NCI-H1048 (cell line): ENCODE data around the gene NOCT.
A peak's percentile ranks its signal among the peaks of the same experiment; 100 is the strongest.
"Not testable (repeated sequence)": the region's sequence is repeated elsewhere in the genome, so short reads cannot be mapped to it uniquely, and the experiment has no call there.

Experiments
- DNase-seq: peaks from one replicate; lab custom pipeline; 2025; lab: John Stamatoyannopoulos, UW

NOCT gene, protein sequence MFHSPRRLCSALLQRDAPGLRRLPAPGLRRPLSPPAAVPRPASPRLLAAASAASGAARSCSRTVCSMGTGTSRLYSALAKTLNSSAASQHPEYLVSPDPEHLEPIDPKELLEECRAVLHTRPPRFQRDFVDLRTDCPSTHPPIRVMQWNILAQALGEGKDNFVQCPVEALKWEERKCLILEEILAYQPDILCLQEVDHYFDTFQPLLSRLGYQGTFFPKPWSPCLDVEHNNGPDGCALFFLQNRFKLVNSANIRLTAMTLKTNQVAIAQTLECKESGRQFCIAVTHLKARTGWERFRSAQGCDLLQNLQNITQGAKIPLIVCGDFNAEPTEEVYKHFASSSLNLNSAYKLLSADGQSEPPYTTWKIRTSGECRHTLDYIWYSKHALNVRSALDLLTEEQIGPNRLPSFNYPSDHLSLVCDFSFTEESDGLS

GRCh38 chr4:139015269-139015947 lies at the start of gene NOCT:
Gene NOCT, plus strand, starts transcription at chr4:139015781. Its CDS starts 201 bp downstream, at chr4:139015982.
- DNase-seq: peak; percentile 54

GRCh38 chr4:138967313-138967712 lies 48.3 kb upstream of the NOCT start:
- no peak for DNase-seq

DNA sequence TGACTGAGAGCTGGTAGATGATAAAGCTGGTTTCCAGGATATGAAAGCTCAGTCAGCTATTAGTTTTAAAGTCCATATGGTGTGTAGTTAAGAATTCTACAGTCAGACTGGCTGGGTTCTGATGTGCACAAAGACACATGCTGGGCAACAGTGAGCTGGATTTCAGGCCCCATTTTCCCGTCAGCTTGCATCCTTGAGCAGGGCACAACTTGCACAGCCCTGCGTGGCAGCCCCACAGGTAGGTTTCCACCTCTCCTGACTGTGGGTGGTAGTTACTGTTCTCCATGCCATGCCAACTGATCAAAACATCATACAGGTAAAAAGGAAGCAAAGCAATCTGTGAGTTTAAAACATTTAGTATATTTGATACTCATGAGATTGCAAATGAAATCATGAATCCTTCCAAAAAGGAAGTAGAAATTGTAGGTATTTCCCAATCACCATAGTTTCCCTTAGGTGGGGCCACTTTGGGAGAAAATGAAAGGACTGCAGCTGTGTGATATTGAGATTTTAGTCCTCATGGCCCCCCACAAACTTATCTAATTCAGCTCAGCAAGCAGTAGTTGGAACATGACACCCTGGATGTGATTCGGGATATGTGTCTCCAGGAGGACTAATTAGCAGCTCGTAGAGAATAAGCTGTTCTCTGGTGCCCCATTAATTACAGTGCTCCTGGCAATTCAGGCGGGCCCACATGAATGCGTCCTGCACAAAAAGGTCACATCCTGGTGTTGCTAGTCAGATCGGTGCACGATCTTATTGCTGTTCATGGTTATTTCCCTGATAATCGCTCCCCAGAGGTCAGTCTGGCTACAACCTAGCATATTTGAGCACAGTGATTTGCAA lies 42.4 kb upstream of the NOCT start:
- no peak for DNase-seq

DNA sequence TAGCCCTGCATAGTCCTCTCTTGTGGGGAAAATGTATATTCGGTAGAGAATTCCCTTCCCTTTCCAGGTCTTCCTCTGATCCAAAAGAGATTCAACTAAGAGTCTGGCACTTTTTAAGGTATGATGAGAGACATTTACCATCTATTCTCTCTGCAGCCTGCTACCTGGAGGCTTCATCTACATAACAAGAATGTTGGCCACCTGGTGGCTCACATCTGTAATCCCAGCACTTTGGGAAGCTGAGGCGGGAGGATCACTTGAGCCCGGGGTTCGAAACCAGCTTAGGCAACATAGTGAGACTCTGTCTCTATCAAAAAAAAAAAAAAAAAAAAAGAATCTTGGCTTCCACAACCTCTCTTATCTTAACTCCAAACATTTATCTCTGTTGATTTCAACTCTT lies 40.4 kb upstream of the NOCT start:
- DNase-seq: no peak

GRCh38 chr4:138976526-138976925 lies 39.1 kb upstream of the NOCT start:
- DNase-seq: no peak

GRCh38 chr4:138977524-138977923 lies 38.1 kb upstream of the NOCT start:
- no peak for DNase-seq

DNA sequence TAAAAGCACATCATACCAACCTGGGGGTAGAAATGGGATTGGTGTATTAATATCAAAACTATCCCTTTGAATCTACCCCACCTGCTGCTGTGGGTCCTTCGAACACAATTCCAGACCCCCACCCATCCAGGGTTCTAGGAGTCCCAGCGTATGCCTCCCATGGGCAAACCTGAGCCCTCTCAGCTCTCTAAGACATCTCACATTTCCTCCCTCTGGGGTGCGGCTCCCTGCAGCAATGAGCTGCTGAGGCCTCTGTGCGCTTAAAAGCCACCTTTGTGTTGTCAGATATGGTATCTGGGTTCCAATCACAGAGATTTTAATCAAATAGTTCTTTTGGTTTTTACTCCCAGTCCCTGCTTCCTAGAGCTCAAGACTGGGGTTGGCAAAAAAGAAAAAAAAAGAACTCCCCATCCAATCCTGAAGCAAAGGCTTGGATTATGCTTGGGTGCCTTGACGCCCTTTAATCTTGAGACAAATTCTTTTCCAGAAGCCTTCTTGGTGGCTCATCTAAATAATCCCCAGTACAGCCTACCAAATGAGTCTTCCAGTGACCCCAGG lies 37.5 kb upstream of the NOCT start:
- no peak for DNase-seq

DNA sequence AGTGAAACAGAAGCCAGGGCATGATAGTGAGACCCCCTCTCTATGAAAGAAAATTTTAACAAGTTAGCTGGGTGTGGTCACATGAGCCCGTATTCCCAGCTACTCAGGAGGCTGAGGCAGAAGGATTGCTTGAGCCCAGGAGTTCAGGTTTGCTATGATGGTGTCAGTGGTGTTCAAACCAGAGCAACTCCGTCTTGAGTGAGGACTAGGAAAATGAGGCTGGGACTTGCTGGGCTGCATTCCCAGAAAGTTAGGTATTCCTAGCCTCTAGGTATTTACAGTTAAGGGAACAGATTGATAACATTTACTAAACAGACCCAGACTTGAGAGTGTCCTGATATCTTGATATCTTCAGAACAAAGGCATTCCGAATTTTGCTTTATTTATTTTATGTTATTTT lies 37.0 kb upstream of the NOCT start:
- no peak for DNase-seq

- no peak for DNase-seq
Observed at GRCh38 chr4:138979742-138980141, 35.8 kb upstream of the NOCT start.

GRCh38 chr4:138981930-138982390 lies 33.6 kb upstream of the NOCT start:
- DNase-seq: no peak

DNA sequence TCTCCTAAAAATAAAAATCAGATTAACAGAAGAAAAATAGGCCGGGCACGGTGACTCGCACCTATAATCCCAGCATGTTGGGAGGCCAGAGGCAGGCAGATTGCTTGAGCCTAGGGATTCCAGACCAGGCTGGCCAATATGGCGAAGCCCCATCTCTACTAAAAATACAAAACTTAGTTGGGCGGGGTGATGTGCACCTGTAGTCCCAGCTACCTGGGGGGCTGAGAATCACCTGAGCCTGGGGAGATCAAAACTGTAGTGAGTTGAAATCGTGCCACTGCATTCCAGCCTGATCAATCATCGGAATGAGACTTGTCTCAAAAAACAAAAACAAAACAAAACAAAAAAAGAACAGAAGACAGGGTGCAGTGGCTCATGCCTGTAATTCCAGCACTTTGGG lies 32.8 kb upstream of the NOCT start:
- no peak for DNase-seq

DNA sequence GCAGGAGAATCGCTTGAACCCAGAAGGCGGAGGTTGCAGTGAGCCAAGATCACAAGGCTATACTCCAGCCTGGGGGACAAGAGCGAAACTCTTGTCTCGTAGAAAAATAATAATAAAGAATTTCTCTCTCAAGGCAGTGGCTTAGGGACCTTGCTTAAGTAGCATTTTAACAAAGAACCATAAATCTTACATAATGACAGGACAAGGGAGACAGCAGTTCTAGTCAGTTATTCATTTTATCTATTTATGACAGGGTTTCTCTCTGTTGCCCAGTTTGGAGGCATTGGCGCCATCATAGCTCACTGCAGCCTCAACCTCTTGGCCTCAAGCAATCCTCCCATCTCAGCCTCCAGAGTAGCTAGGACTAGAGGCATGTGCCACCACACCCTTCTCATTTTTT lies 31.9 kb upstream of the NOCT start:
- no peak for DNase-seq

GRCh38 chr4:138984647-138985046 lies 30.9 kb upstream of the NOCT start:
- DNase-seq: no peak

DNA sequence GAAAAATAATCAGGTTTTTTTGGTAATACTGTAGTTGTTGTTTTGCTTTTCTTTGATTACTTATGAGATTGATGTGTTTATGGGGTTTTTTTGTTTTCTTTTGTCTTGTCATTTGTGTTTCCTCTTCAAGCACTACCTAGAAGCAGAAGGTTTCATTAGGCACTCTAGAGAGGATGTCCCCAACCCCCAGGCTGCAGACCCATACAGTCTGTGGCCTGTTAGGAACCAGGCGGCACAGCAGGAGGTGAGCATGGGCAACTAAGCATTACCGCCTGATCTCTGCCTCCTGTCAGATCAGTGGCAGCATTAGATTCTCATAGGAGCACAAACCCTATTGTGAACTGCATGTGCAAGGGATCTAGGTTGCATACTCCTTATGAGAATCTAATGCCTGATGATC lies 22.9 kb upstream of the NOCT start:
- no peak for DNase-seq

DNA sequence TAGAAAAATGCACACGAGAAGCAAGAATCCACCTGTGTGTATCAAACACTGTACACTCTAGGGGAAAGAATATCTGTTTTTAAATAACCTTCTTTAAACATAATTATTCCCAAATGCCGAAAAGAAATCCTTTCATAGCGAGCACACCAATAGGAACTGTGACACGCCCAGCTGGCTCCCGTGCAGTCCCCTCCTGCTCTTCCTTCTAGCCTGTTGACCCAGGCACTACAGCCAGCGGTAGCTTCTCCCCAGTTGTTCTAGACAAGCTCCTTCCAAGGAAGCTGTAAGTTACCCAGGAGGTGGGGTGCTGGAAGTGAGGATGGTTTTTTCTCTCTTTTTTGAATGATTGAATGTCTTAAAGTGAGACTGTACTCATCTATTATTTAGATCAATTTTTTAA lies 19.5 kb upstream of the NOCT start:
- DNase-seq: no peak

DNA sequence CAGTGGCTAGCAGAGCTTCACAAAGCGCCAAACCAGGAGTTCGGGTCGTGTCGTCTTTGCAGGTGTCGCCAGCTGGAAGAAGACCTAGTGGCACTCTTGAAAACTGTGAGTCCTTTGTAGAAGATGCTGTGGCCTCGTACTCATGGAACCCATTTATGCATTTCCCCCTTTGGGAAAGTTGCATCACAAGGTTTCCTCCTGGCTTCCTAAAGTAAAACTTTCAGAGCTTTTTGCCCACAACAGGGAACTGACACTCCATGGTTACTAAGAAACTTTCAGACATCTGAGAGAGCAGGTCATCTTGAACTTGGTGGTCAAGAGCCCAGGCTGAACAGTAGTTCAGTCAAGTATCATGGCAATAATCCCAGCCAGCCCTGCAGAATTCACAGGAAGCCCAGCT lies 15.9 kb upstream of the NOCT start:
- DNase-seq: no peak

DNA sequence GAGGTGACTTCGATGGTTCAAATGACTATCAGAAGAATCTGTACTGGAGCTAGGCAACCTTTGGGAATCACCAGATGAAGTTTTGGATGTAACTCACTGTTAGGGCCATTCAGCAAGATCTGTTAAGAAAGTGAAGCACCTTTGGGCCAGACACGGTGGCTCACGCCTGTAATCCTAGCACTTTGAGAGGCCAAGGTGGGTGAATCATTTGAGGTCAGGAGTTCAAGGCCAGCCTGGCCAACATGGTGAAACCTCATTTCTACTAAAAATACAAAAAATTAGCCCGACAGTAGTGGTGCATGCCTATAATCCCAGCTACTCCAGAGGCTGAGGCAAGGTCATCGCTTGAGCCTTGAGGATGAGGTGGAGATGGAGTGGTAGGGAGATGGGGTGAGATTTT lies 15.4 kb upstream of the NOCT start:
- not testable (repeated sequence) for DNase-seq

GRCh38 chr4:139001430-139001829 lies 14.2 kb upstream of the NOCT start:
- DNase-seq: not testable (repeated sequence)

DNA sequence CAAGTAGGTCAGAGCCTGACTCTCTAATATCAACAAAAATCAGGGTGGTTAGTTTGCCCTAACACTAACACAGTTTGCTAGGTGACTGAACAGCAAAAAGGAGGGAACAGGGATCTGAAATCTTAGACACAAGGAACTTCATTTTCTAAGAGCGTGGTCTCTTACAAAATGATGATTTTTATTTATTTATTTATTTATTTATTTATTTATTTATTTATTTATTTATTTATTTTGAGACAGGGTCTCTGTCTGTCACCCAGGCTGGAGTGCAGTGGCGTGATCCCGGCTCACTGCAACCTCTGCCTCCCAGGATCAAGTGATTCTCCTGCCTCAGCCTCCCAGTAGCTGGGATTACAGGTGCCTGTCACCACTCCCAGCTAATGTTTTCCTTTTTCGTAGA lies 11.9 kb upstream of the NOCT start:
- DNase-seq: not testable (repeated sequence)

GRCh38 chr4:139005774-139006173 lies 9.8 kb upstream of the NOCT start:
- DNase-seq: no peak

GRCh38 chr4:139007640-139008039 lies 7.9 kb upstream of the NOCT start:
- no peak for DNase-seq

DNA sequence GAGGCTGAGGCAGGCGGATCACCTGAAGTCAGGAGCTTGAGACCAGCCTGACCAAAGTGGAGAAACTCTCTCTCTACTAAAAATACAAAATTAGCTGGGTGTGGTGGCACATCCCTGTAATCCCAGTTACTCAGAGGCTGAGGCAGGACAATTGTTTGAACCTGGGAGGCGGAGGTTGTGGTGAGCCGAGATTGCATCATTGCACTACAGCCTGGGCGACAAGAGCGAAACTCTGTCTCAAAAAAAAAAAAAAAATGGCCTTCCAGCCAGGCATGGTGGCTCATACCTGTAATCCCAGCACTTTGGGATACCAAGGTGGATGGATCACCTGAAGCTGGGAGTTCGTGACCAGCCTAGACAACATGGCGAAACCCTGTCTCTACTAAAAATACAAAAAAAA lies 7.3 kb upstream of the NOCT start:
- DNase-seq: not testable (repeated sequence)
